GM19043 (cell line): ENCODE data around the gene TMEM255B.
"Not testable (repeated sequence)": the region's sequence is repeated elsewhere in the genome, so short reads cannot be mapped to it uniquely, and the experiment has no call there.

ENCODE experiments used
- ATAC-seq: cut with Tn5 transposase; IDR thresholded peaks from one replicate; pipeline ENCODE4 v1.9.1; 2021; ENCODE audit warnings: low read depth; ENCODE audit not compliant: unreplicated experiment

TMEM255B gene

GRCh38 chr13:113783966-113784644, 25.1 kb downstream of the TMEM255B start:
- no peak for ATAC-seq

GRCh38 chr13:113784645-113785024, 25.6 kb downstream of the TMEM255B start:
- ATAC-seq, result no peak

- no peak for ATAC-seq
Measured at GRCh38 chr13:113785051-113786010, 26.3 kb downstream of the TMEM255B start.

GRCh38 chr13:113786262-113786841, 27.3 kb downstream of the TMEM255B start:
- ATAC-seq, result no peak

- ATAC-seq, result no peak
Measured at GRCh38 chr13:113787694-113788093, 28.7 kb downstream of the TMEM255B start.

GRCh38 chr13:113788413-113789135, 29.5 kb downstream of the TMEM255B start:
- ATAC-seq, result no peak

GRCh38 chr13:113789167-113789566, 30.1 kb downstream of the TMEM255B start:
- ATAC-seq, result no peak

- not testable (repeated sequence) for ATAC-seq
Measured at GRCh38 chr13:113789931-113790330, 30.9 kb downstream of the TMEM255B start.

GRCh38 chr13:113791226-113791625, 32.2 kb downstream of the TMEM255B start:
- ATAC-seq, result no peak

GRCh38 chr13:113791761-113792160, 32.7 kb downstream of the TMEM255B start:
- no peak for ATAC-seq

GRCh38 chr13:113792236-113792770, 33.3 kb downstream of the TMEM255B start:
- no peak for ATAC-seq

- no peak for ATAC-seq
Measured at GRCh38 chr13:113792886-113793717, 34.1 kb downstream of the TMEM255B start.

GRCh38 chr13:113793718-113794085, 34.7 kb downstream of the TMEM255B start:
- ATAC-seq, result no peak

- no peak for ATAC-seq
Measured at GRCh38 chr13:113794086-113794485, 35.1 kb downstream of the TMEM255B start.

- ATAC-seq, result no peak
Measured at GRCh38 chr13:113794764-113795173, 35.7 kb downstream of the TMEM255B start.

GRCh38 chr13:113795362-113795761, 36.3 kb downstream of the TMEM255B start:
- ATAC-seq, result not testable (repeated sequence)

GRCh38 chr13:113796211-113796963, 37.4 kb downstream of the TMEM255B start:
- no peak for ATAC-seq

GRCh38 chr13:113796964-113797676, 38.1 kb downstream of the TMEM255B start:
- no peak for ATAC-seq
